Measurements from ENCODE around the gene SIRT4.

- TF ChIP-seq CTCF (conservative IDR thresholded peaks at IDR 0.05) = no peak
- no peak for TF ChIP-seq EZH2 (IDR thresholded peaks at IDR 0.05; ENCODE audit: low read depth)
Measured at GRCh38 chr12:120347766-120348165, 45.6 kb downstream of the SIRT4 start.

Measured in PC-9 (cell line).